ENCODE measurements around the gene RPS6KC1. TPM values are rescaled to one million over a fixed set of nuclear protein-coding genes. Genes with fewer than 3 reads are reported as not detected.

Gene RPS6KC1
- total RNA-seq, 1 experiment from 2014 or later = 20.5 TPM

GRCh38 chr1:213106298-213106697 is 55.3 kb downstream of the RPS6KC1 start:
- Histone ChIP-seq H3K36me3 (ENCODE audit: control insufficient read depth, insufficient read depth, low read length) (no peaks in the 10 kb centered on the region), H3K27me3 (ENCODE audit: control insufficient read depth, insufficient read depth, low read length) (no peaks in the 10 kb centered on the region), H3K9me3 (ENCODE audit: control insufficient read depth, insufficient read depth, low read depth, low read length) (no peaks in the 10 kb centered on the region), H3K4me3 (ENCODE audit: low read depth in 2 of 2, low read length in 2 of 2) (no peak overlapping the region), H3K4me1 (ENCODE audit: control insufficient read depth, insufficient read depth, low read length) (no peaks in the 10 kb centered on the region; the same call in 1 of the 2 replicates), H3K27ac (ENCODE audit: low read length) (no peak overlapping the region)
- POLR2A ChIA-PET = no interaction called here
- CTCF ChIA-PET = no interaction called here
- no TSS peak for BruUV-seq (replicated peaks)
- no peak for DNase-seq (ENCODE audit: low read depth, low spot score)
- no peak for ATAC-seq
- in situ Hi-C loops (cut with HindIII; ENCODE audit: low pct_unique_long_range_greater_than_20kb, low sequenced_read_pairs) = no loop called here
- TF ChIP-seq REST (IDR thresholded peaks at IDR 0.05; ENCODE audit: insufficient read depth in 1 of 2, low read depth in 2 of 2, low read length in 1 of 2) = no peak
- intact Hi-C loops (cut with micrococcal nuclease; ENCODE audit: unreplicated experiment) = no loop called here

GRCh38 chr1:213107613-213108012 is 56.6 kb downstream of the RPS6KC1 start:
- CTCF ChIA-PET = no interaction called here
- Histone ChIP-seq H3K4me3 (ENCODE audit: low read depth in 2 of 2, low read length in 2 of 2) (no peak overlapping the region), H3K27ac (ENCODE audit: low read length) (no peak overlapping the region), H3K27me3 (ENCODE audit: control insufficient read depth, insufficient read depth, low read length) (no peaks in the 10 kb centered on the region), H3K36me3 (ENCODE audit: control insufficient read depth, insufficient read depth, low read length) (no peaks in the 10 kb centered on the region), H3K9me3 (ENCODE audit: control insufficient read depth, insufficient read depth, low read depth, low read length) (no peaks in the 10 kb centered on the region), H3K4me1 (ENCODE audit: control insufficient read depth, insufficient read depth, low read length) (no peaks in the 10 kb centered on the region; the same call in 1 of the 2 replicates)
- TF ChIP-seq CTCF (IDR thresholded peaks at IDR 0.05) (no peak), TCF7L2 (IDR thresholded peaks at IDR 0.05; ENCODE audit: low read depth, low read length) (no peak)
- DNase-seq (ENCODE audit: low read depth, low spot score) (no peak), ATAC-seq (no peak)
- intact Hi-C loops (cut with micrococcal nuclease; ENCODE audit: unreplicated experiment) (no loop called here), in situ Hi-C loops (cut with HindIII; ENCODE audit: low pct_unique_long_range_greater_than_20kb, low sequenced_read_pairs) (no loop called here)
- no TSS peak for BruUV-seq (replicated peaks)
- POLR2A ChIA-PET = no interaction called here

GRCh38 chr1:213110349-213111300 is 59.6 kb downstream of the RPS6KC1 start:
- in situ Hi-C loops (cut with HindIII; ENCODE audit: low pct_unique_long_range_greater_than_20kb, low sequenced_read_pairs) (no loop called here), intact Hi-C loops (cut with micrococcal nuclease; ENCODE audit: unreplicated experiment) (no loop called here)
- TF ChIP-seq CTCF (IDR thresholded peaks at IDR 0.05) = no peak
- no peak for TF ChIP-seq POLR2AphosphoS5 (IDR thresholded peaks at IDR 0.05; ENCODE audit: low read depth, low read length)
- TF ChIP-seq REST (IDR thresholded peaks at IDR 0.05; ENCODE audit: insufficient read depth in 1 of 2, low read depth in 2 of 2, low read length in 1 of 2) = no peak
- BruUV-seq (replicated peaks) = no TSS peak
- Histone ChIP-seq H3K4me1 (ENCODE audit: control insufficient read depth, insufficient read depth, low read length) (no peaks in the 10 kb centered on the region; the same call in 1 of the 2 replicates), H3K4me3 (ENCODE audit: low read depth in 2 of 2, low read length in 2 of 2) (no peak overlapping the region), H3K27ac (ENCODE audit: low read length) (no peak overlapping the region), H3K36me3 (ENCODE audit: control insufficient read depth, insufficient read depth, low read length) (no peaks in the 10 kb centered on the region), H3K27me3 (ENCODE audit: control insufficient read depth, insufficient read depth, low read length) (no peaks in the 10 kb centered on the region), H3K9me3 (ENCODE audit: control insufficient read depth, insufficient read depth, low read depth, low read length) (no peaks in the 10 kb centered on the region)
- ATAC-seq (no peak), DNase-seq (ENCODE audit: low read depth, low spot score) (no peak)
- ChIA-PET POLR2A (no interaction called here), CTCF (no interaction called here)

All from Panc1 (cell line).